HG03520 (cell line): ENCODE measurements around the gene RNASE12.
"Not testable (repeated sequence)": the region's sequence is repeated elsewhere in the genome, so short reads cannot be mapped to it uniquely, and the experiment has no call there.

Experiments used
- ATAC-seq: cut with Tn5 transposase; IDR thresholded peaks from one replicate; pipeline ENCODE4 v1.9.1; 2021; ENCODE audit warnings: mild to moderate bottlenecking, moderate library complexity; ENCODE audit not compliant: unreplicated experiment

Gene RNASE12, protein sequence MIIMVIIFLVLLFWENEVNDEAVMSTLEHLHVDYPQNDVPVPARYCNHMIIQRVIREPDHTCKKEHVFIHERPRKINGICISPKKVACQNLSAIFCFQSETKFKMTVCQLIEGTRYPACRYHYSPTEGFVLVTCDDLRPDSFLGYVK

GRCh38 chr14:20591235-20591634 is at the start of gene RNASE12:
RNASE12 (minus strand) TSS chr14:20591376; CDS start chr14:20590723, 653 bp downstream.
- no peak for ATAC-seq

GRCh38 chr14:20632831-20633691 is 41.9 kb upstream of the RNASE12 start:
- no peak for ATAC-seq

- ATAC-seq, result no peak
Observed at GRCh38 chr14:20632448-20632830, 41.3 kb upstream of the RNASE12 start.

DNA sequence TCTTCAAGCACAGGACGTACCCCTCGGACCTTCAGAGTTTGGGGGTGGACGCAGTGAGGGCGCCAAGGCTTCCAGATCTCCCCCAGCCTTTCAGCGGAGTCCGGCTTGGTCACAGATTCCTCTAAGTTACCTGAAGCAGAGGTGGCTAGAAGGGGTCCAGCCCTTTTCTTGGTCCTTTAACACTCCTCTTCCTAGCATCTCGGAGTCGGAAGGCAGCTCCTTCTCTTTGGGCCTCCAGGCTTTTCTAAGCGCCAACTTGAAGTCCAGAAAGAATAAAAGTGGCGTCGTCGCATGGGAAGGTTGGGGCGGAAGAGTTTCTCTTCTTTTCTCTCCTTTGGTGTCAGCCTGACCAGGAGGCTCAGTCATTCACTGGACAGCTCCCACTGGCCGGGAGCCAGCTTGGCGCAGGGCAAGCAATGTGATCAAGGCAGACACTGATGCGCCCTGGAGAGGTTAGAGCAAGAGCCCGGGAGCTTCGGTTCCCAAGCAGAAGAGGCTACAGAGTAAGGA is 40.8 kb upstream of the RNASE12 start:
- no peak for ATAC-seq

DNA sequence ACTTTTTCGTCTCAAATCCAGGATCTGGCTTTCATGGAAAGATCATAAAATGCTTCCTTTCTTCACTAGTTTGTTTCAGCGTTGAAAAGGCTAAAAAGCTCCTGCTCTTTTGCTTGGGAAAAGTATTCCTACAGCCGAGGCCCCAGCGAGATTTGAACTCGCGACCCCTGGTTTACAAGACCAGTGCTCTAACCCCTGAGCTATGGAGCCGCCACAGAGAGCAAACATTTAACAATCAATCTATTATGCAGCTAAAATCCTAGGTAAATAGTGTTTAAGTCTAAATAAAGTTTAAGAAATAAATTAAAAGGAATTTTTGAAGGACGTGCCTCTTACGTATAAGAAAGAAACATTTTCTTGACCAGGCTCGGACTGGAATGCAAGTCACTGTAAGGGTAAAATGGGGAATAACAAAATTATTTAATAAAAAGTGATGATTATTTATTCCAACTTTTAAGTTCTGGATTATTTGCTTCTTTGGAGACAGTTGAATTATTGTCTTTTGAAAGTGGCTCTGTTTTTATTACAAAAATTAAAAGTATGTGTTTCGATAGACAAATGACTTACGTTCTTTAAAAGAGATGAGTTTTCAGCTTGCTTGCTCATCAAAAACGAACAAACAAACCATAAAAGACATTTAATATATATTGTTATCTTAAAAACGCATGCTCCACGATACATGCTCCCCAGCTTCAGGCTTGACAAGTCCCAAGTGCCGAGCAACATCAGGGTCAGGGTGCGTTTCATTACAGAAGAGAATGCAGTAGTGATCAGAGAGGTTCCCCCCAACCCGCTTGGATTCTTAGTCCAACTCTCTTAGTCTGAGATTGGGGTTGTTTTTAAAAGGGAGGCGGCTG is 40.1 kb upstream of the RNASE12 start:
- no peak for ATAC-seq

GRCh38 chr14:20630340-20631022 is 39.3 kb upstream of the RNASE12 start:
- ATAC-seq, result no peak

GRCh38 chr14:20628063-20628854 is 37.1 kb upstream of the RNASE12 start:
- no peak for ATAC-seq

- ATAC-seq, result no peak
Observed at GRCh38 chr14:20627346-20628027, 36.3 kb upstream of the RNASE12 start.

GRCh38 chr14:20626274-20626673 is 35.1 kb upstream of the RNASE12 start:
- no peak for ATAC-seq

DNA sequence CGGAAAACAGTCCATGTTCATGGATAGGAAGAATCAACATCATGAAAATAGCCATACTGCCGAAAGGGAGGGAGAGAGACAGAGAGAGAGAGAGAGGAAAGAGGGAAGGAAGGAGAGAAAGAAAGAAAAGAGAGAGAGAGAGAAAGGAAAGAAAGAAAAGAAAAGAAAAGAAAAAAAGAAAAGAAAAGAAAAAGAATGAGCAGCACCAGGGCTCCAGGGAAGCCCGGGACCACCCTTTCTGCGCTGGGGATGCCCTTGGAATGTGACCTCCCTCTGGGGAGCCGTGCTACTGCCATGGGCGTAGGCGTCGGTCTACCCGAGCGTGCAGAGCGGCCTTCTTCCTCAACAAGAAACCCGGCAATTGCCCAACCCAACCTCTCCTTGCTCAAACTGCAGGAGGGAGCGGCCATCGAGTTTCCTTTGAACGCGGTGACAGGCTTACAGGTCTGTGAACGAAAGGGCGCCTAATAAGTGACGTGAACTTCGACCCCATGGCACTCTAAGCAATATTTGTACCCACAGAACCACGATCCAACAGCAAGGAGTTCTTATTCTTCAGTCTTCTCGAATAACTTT is 33.4 kb upstream of the RNASE12 start:
- ATAC-seq, result no peak

- ATAC-seq, result no peak
Observed at GRCh38 chr14:20623798-20624197, 32.6 kb upstream of the RNASE12 start.

DNA sequence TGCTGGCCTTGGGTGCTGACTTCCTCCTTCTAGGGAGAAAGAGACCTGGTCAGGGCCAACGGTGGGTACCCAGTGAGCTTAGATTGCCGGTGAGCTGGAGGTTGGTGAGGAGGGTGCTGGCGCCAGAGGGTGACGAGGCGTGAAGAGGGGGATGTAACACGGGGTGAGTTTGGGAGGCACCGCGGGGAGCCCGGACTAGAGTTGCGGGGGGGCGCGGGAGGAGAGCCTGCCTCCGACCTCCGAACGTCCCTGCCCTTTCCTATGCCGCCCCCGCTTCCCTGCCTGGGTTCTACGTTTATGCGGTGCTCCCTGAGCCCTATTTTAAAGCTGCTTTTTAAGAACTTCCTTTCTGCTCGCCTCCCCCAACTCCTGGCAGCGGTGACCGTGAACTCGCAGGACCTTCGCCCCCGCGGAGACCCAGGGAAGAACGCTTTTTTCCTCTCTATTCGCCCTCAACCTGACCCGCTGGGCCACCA is 31.7 kb upstream of the RNASE12 start:
- no peak for ATAC-seq

DNA sequence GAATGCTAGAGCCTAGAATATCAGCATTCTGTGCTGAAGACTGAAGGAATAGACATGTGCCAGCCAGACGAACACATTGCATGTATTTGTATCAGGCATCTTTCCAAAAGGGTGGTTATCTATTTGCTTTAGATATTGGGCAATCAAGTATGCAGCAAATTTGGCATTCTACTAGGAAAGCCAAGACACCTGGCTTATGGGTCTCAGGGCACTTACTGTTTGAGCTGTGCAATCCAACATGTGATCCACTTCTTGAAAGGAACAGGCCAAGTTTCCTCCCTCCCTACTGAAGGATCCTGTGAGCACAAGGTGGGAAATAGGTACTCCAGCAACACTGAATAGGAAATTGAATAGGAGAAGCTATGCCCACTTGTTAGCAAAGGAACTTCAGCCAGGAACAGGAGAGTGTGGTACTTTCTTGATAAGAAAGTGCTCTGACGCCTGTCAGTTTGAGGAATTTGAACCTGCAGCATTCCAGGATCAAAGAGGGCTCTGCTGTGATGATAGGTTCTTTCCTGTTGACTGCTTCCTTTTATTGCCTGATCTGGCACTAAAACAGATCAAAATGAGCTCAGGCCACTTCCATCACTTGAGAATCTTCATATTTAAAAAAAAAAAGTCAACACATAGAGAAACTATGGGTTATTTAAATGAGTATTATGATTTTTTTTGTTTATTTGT is 29.8 kb upstream of the RNASE12 start:
- no peak for ATAC-seq

- ATAC-seq, result not testable (repeated sequence)
Observed at GRCh38 chr14:20619688-20620087, 28.5 kb upstream of the RNASE12 start.

DNA sequence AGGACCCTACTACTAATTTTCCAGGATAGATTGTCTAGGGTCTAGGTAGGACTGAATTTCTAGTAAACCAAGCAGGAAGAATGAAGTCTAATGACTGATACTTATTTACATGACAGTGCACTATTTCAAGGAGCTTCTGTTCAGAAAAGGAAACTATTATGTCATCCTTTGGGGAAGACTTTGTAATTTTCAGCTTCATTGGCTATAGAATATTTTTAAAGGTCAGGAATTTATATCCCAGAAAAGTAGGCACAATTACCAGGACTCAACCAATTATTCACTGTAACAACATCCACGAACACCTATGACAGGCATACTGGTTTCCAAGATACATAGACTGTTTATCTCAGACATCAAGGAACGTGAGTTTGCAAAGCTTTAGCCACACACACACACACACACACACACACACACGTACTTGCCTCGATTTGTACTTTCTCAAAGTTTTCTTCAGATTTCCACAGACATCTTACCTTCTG is 27.1 kb upstream of the RNASE12 start:
- ATAC-seq, result no peak

GRCh38 chr14:20617138-20618003 is 26.2 kb upstream of the RNASE12 start:
- no peak for ATAC-seq

DNA sequence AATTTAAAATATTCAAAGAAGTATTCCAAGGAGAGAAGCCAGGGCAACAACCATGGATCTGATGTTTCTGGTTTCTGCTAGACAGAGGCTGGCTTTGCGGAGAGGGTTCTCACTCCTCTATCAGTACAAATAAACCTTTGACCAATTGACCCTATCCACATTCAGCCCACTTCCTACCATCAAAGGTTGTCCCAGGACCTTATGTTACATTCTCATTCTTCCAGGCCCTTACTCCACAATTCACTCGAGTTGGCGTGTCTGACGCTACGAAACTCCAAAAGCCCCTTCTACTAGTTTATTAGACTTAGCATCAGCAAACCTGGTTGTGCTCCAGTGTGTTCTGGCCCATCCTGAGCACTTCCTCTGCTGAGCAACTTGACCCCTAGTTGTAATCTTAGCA is 24.8 kb upstream of the RNASE12 start:
- ATAC-seq, result no peak
